ENCODE data around the gene MVB12A. TPM values are rescaled to one million over a fixed set of nuclear protein-coding genes. Genes with fewer than 3 reads are reported as not detected.

Gene MVB12A
- total and polyA plus RNA-seq, 9 of the 15 experiments (the other 6 are each of a cell fraction or from before 2014, with no cell fraction given), result 1.2 to 46.2 (median 22.4) TPM

GRCh38 chr19:17398902-17399527, 20.8 kb upstream of the MVB12A start (continued):
- no peak for TF ChIP-seq IRF9 (tag; IDR thresholded peaks at IDR 0.05)
- TF ChIP-seq PREB (CRISPR knock-in tag; IDR thresholded peaks at IDR 0.05), result no peak
- TF ChIP-seq ZC3H4 (CRISPR knock-in tag; IDR thresholded peaks at IDR 0.05; ENCODE audit: borderline replicate concordance), result no peak
- no peak for TF ChIP-seq TEAD2 (tag; IDR thresholded peaks at IDR 0.05)
- TF ChIP-seq ARID2 (IDR thresholded peaks at IDR 0.05), result no peak
- TF ChIP-seq CTCFL (IDR thresholded peaks at IDR 0.05; ENCODE audit: borderline replicate concordance, insufficient read depth, low read depth, low read length, poor library complexity, severe bottlenecking), result no peak
- no peak for TF ChIP-seq ZFP91 (CRISPR knock-in tag; IDR thresholded peaks at IDR 0.05)
- TF ChIP-seq ESRRA (IDR thresholded peaks at IDR 0.05; ENCODE audit: borderline replicate concordance, low read depth), result no peak
- TF ChIP-seq ADNP (tag; IDR thresholded peaks at IDR 0.05), result peak; percentile 63; the same call in 1 of the 2 replicates
- no peak for TF ChIP-seq E2F4 (CRISPR knock-in tag; IDR thresholded peaks at IDR 0.05; ENCODE audit: low read depth)
- TF ChIP-seq ZNF12 (CRISPR knock-in tag; IDR thresholded peaks at IDR 0.05), result no peak
